Lower lobe of right lung (tissue), 2 donors: Measurements from ENCODE around the gene ANKLE2. TPM values are rescaled to one million over a fixed set of nuclear protein-coding genes. Genes with fewer than 3 reads are reported as not detected.

Experiments used
- ATAC-seq, 2 donors: fragments of 200-7000 bp; cut with Tn5 transposase; one replicate each; pipeline ENCODE4 v1.9.1; 2020 to 2022; ENCODE audit warnings: mild to moderate bottlenecking in 2 of 2, moderate library complexity in 2 of 2
- DNase-seq: peaks from one replicate; pipeline ENCODE4 v3.0.0-alpha.2; 2020
- H3K27ac ChIP-seq: fragments of 200-600 bp; one replicate; pipeline ENCODE4 v1.8.0; 2022
- H3K27me3 ChIP-seq: fragments of 200-600 bp; one replicate; pipeline ENCODE4 v1.8.0; 2022; ENCODE audit warnings: low read depth
- H3K36me3 ChIP-seq: fragments of 200-600 bp; one replicate; pipeline ENCODE4 v1.8.0; 2022; ENCODE audit warnings: mild to moderate bottlenecking
- H3K4me1 ChIP-seq: fragments of 200-600 bp; one replicate; pipeline ENCODE4 v1.8.0; 2022
- H3K4me3 ChIP-seq: fragments of 200-600 bp; one replicate; pipeline ENCODE4 v1.8.0; 2022; ENCODE audit warnings: mild to moderate bottlenecking
- H3K9me3 ChIP-seq: fragments of 200-600 bp; one replicate; pipeline ENCODE4 v1.8.0; 2022
- intact Hi-C: fragments of 100-400 bp; cut with DNase I; formaldehyde crosslinking; loops from one replicate; pipeline ENCODE4 v1.11.0; 2022
- total RNA-seq: library from RNA; stranded (reverse); fragmentation: NEBNext Ultra II Directional; extraction: Animal tissue kit (Norgen Biotek cat#: 25700); gene quantifications from one replicate; pipeline ENCODE4 v1.2.1, GENCODE V29; 2021
- TF ChIP-seq, protein P1 (sequence below): fragments of 200-600 bp; IDR thresholded peaks from one replicate; pipeline ENCODE4 v1.8.0; 2022; ENCODE audit warnings: antibody characterized with exemption, mild to moderate bottlenecking
- donor health status: DM: no; HTN: yes; CAD: no; lungs with severe emphysema.

Gene ANKLE2
- total RNA-seq, 1 donor from 2014 or later: 49.6 TPM

DNA sequence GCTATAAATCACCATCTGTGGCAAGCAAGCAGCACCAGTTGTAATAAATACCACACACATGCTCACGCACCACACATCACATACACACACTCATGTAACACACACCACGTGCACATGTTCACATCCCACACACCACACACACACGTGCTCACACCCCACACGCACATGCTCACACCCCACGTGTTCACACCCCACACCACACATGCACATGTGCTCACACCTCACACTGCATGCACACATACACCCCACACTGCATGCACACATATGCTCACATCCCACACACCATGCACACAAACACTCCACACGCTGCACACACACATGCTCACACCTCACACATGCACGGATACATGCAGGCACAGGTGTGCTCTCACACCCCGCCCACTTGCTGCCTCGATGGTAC lies 22.9 kb upstream of the ANKLE2 start:
- ATAC-seq: no peak
- H3K27ac ChIP-seq: no peak overlapping the region
- no peaks in the 10 kb centered on the region for H3K9me3 ChIP-seq
- peaks cover 91% of the 10 kb centered on the region for H3K36me3 ChIP-seq
- intact Hi-C loops: no loop called here
- DNase-seq: no peak
- H3K4me3 ChIP-seq: no peak overlapping the region
- no peaks in the 10 kb centered on the region for H3K27me3 ChIP-seq
- H3K4me1 ChIP-seq: no peaks in the 10 kb centered on the region
- TF ChIP-seq, protein P1, sequence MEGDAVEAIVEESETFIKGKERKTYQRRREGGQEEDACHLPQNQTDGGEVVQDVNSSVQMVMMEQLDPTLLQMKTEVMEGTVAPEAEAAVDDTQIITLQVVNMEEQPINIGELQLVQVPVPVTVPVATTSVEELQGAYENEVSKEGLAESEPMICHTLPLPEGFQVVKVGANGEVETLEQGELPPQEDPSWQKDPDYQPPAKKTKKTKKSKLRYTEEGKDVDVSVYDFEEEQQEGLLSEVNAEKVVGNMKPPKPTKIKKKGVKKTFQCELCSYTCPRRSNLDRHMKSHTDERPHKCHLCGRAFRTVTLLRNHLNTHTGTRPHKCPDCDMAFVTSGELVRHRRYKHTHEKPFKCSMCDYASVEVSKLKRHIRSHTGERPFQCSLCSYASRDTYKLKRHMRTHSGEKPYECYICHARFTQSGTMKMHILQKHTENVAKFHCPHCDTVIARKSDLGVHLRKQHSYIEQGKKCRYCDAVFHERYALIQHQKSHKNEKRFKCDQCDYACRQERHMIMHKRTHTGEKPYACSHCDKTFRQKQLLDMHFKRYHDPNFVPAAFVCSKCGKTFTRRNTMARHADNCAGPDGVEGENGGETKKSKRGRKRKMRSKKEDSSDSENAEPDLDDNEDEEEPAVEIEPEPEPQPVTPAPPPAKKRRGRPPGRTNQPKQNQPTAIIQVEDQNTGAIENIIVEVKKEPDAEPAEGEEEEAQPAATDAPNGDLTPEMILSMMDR: no peak

DNA sequence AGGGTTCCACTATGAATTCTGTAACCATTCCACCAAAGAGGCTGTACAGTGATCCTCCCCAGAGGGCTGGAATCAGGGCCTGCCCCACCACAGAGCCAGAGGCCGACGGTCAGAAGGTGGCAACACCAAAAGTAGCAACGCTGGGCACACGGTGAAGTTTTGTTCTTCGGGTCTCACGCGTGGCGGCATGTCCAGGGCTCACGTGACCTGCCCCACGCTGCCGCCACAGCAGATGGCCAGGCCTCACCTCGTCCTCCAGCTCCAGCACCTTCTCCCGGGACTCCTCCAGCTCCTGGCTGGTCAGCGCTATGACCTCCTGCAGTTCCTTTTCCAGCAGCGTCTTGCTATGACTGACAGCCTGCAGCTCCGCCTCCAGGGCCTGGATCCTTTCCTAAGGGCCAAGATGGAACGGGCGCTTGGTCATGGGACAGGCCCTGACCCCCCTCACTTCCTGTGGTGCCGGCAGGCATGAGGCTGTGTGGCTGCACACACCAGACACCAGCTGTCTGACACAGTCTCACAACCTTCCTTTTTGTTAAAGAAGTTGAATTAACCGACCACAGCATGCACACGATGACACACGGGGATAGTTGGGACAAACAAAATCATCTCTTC lies 22.4 kb upstream of the ANKLE2 start:
- peak in 1 of 2 donors; percentile 6 for ATAC-seq
- H3K36me3 ChIP-seq: peaks cover 91% of the 10 kb centered on the region

DNA sequence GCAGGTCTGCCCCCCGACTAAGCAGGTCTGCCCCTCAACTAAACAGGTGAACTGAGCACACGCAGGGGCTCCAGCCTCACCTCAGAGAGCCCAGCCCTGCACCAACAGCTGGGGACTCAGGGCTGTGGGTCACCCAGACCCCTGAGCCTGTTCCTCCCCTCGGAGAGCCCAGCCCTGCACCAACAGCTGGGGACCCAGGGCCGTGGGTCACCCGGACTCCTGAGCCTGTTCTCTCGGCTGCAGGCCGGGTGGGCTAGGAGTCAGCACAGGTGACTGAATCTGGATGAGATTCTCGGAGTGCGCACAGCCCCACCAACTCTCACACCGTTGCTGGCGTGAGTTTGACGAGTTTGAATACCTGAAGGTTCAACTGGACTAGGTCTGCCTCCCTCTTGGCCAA lies 20.3 kb upstream of the ANKLE2 start:
- H3K4me1 ChIP-seq: peaks cover 7% of the 10 kb centered on the region
- no peak overlapping the region for H3K4me3 ChIP-seq
- H3K27me3 ChIP-seq: no peaks in the 10 kb centered on the region
- no peak for DNase-seq
- ATAC-seq: peak in 1 of 2 donors; percentile 7
- intact Hi-C loops: no loop called here
- H3K27ac ChIP-seq: no peak overlapping the region
- no peaks in the 10 kb centered on the region for H3K9me3 ChIP-seq
- TF ChIP-seq, protein P1: no peak
- peaks cover 98% of the 10 kb centered on the region for H3K36me3 ChIP-seq

More for the DNA sequence above, 22.4 kb upstream of the ANKLE2 start:
- H3K4me3 ChIP-seq: no peak overlapping the region
- H3K27me3 ChIP-seq: no peaks in the 10 kb centered on the region
- H3K9me3 ChIP-seq: no peaks in the 10 kb centered on the region
- intact Hi-C loops: no loop called here
- TF ChIP-seq, protein P1: no peak
- DNase-seq: no peak
- no peak overlapping the region for H3K27ac ChIP-seq
- no peaks in the 10 kb centered on the region for H3K4me1 ChIP-seq

DNA sequence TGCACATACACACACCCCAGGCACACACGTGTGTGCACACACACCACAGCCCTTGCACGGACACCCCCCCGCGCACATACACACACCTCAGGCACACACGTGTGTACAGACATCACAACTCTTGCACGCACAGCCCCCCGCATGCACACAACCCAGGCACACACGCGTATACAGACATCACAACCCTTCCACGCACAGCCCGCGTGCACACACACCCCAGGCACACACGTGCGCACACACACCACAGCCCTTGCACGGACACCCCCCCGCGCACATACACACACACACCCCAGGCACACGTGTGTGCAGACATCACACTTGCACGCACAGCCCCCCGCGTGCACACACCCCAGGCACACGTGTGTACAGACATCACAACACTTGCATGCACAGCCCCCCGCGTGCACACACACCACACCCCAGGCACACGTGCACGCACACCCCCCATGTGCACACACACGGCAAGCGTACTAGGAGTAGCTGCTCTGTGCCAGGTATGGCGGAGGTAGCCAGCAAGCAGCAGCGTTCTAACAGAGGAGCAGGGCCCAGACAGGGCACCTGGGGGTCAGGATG lies 18.2 kb upstream of the ANKLE2 start:
- DNase-seq (no peak), ATAC-seq (peak in 1 of 2 donors; percentile 24)
- Histone ChIP-seq H3K27me3 (no peaks in the 10 kb centered on the region), H3K4me3 (no peak overlapping the region), H3K36me3 (peaks cover 96% of the 10 kb centered on the region), H3K9me3 (no peaks in the 10 kb centered on the region), H3K4me1 (peaks cover 7% of the 10 kb centered on the region), H3K27ac (no peak overlapping the region)
- intact Hi-C loops: no loop called here
- TF ChIP-seq, protein P1: no peak

DNA sequence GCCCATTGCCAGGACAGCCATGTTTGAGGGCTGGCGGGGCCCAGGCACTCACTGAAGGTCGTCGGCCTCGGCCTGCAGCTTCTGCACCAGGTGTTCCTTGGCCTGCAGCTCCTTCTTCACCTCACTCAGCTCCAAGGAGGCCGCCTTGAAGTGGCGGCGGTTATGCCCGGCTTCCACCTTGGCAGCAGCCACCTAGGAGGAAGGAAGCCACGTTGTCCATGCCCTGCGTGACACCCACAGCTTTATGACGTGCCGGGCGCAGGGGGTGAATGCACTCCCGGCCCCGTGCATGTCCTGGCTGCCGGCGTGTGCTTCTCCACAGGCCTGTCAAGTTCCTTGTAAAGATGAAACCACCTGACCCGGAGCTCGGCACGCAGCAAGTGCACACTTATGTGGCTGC lies 16.0 kb upstream of the ANKLE2 start:
- H3K27me3 ChIP-seq: no peaks in the 10 kb centered on the region
- H3K27ac ChIP-seq: peak overlapping the region; percentile 41
- TF ChIP-seq, protein P1: no peak
- peaks cover 7% of the 10 kb centered on the region for H3K4me1 ChIP-seq
- no peak overlapping the region for H3K4me3 ChIP-seq
- intact Hi-C loops: no loop called here
- H3K36me3 ChIP-seq: peaks cover 98% of the 10 kb centered on the region
- no peak for ATAC-seq
- H3K9me3 ChIP-seq: no peaks in the 10 kb centered on the region
- no peak for DNase-seq
